GM23338 (cell line): ENCODE measurements around the gene GTF3C1. TPM values are rescaled to one million over a fixed set of nuclear protein-coding genes. Genes with fewer than 3 reads are reported as not detected.

Source experiments
- ATAC-seq: fragments of 200-7000 bp; cut with Tn5 transposase; 3 replicates; pipeline ENCODE4 v1.9.1; 2020
- DNase-seq: peaks from one replicate; pipeline ENCODE4 v3.0.0-alpha.2; 2015; ENCODE audit warnings: low spot score
- H2AFZ ChIP-seq: fragments of 200-600 bp; sonication (generic); 2 replicates; pipeline ENCODE4 v1.8.0; 2016; ENCODE audit warnings: antibody characterized with exemption, mild to moderate bottlenecking, moderate library complexity
- H3F3A ChIP-seq: fragments of 200-600 bp; sonication (generic); replicated peaks from 2 replicates; pipeline ENCODE4 v1.8.0; 2017; ENCODE audit warnings: antibody characterized with exemption, mixed run types, low read depth
- H3K27ac ChIP-seq: fragments of 200-600 bp; sonication (generic); 2 replicates; pipeline ENCODE4 v1.6.1; 2016; ENCODE audit warnings: low read depth
- H3K27me3 ChIP-seq: fragments of 200-600 bp; sonication (generic); 2 replicates; pipeline ENCODE4 v1.8.0; 2016; ENCODE audit warnings: mild to moderate bottlenecking, mixed run types, moderate library complexity; ENCODE audit not compliant: insufficient read depth
- H3K36me3 ChIP-seq: fragments of 200-600 bp; sonication (generic); 2 replicates; pipeline ENCODE4 v1.8.0; 2016; ENCODE audit warnings: mild to moderate bottlenecking; ENCODE audit not compliant: insufficient read depth
- H3K4me1 ChIP-seq: fragments of 200-600 bp; sonication (generic); 2 replicates; pipeline ENCODE4 v1.8.0; 2016; ENCODE audit warnings: mild to moderate bottlenecking, moderate library complexity; ENCODE audit not compliant: insufficient read depth
- H3K4me2 ChIP-seq: fragments of 200-600 bp; sonication (generic); 2 replicates; pipeline ENCODE4 v1.7.1; 2017; ENCODE audit warnings: mixed run types
- H3K4me3 ChIP-seq: fragments of 200-600 bp; sonication (generic); 2 replicates; pipeline ENCODE4 v1.6.1; 2016; ENCODE audit warnings: mixed run types
- H3K79me2 ChIP-seq: fragments of 200-600 bp; sonication (generic); replicated peaks from 2 replicates; pipeline ENCODE4 v1.8.0; 2017; ENCODE audit warnings: mild to moderate bottlenecking; ENCODE audit not compliant: insufficient read depth
- H3K9me2 ChIP-seq: fragments of 200-600 bp; sonication (generic); 2 replicates; pipeline ENCODE4 v1.8.0; 2017; ENCODE audit not compliant: insufficient read depth
- H4K20me1 ChIP-seq: fragments of 200-600 bp; sonication (generic); replicated peaks from 2 replicates; pipeline ENCODE4 v1.8.0; 2017; ENCODE audit warnings: mild to moderate bottlenecking; ENCODE audit not compliant: insufficient read depth
- H3K27ac Mint-ChIP-seq: 2 replicates; pipeline ENCODE4 v1.8.0; 2020; ENCODE audit warnings: inconsistent platforms, mild to moderate bottlenecking, moderate library complexity, mixed read lengths
- H3K27me3 Mint-ChIP-seq: 3 replicates; pipeline ENCODE4 v1.8.0; 2022; ENCODE audit warnings: low read depth, mild to moderate bottlenecking, moderate library complexity, mixed read lengths, inconsistent platforms; ENCODE audit not compliant: insufficient read depth, poor library complexity
- H3K36me3 Mint-ChIP-seq: 3 replicates; pipeline ENCODE4 v1.8.0; 2021; ENCODE audit warnings: low read depth, mild to moderate bottlenecking, inconsistent platforms, moderate library complexity, mixed read lengths
- H3K4me1 Mint-ChIP-seq: 3 replicates; pipeline ENCODE4 v1.8.0; 2020; ENCODE audit warnings: mild to moderate bottlenecking, inconsistent platforms, mixed read lengths
- H3K4me3 Mint-ChIP-seq: 3 replicates; pipeline ENCODE4 v1.8.0; 2021; ENCODE audit warnings: moderate library complexity, mild to moderate bottlenecking, inconsistent platforms, mixed read lengths
- H3K9me3 Mint-ChIP-seq: 3 replicates; pipeline ENCODE4 v1.8.0; 2020; ENCODE audit warnings: moderate library complexity, mild to moderate bottlenecking, inconsistent platforms, mixed read lengths
- CREB1 ChIP-seq: fragments of 250-450 bp; sonication (Bioruptor Pico); IDR thresholded peaks from 2 replicates; pipeline ENCODE4 v1.5.0; 2020; ENCODE audit warnings: low read depth, mild to moderate bottlenecking, moderate library complexity
- CTCF ChIP-seq, 2 experiments: fragments of 200-600 bp in 1 of 2; sonication (generic) in 1 of 2; conservative IDR thresholded peaks; 2 replicates each; pipeline versions ENCODE4 v1.5.1 to v1.6.1; 2016 to 2017; ENCODE audit warnings: antibody characterized with exemption in 2 of 2, low read depth in 2 of 2, mild to moderate bottlenecking in 2 of 2, moderate library complexity in 1 of 2
- ETS1 ChIP-seq: IDR thresholded peaks from 2 replicates; pipeline ENCODE4 v1.6.1; 2016; ENCODE audit warnings: antibody characterized with exemption
- EZH2 ChIP-seq: fragments of 200-600 bp; sonication (generic); IDR thresholded peaks from one replicate; pipeline ENCODE4 v1.8.0; 2017; ENCODE audit warnings: antibody characterized with exemption, mild to moderate bottlenecking, low read depth; ENCODE audit not compliant: unreplicated experiment
- EZH2phosphoT487 ChIP-seq: fragments of 200-600 bp; sonication (generic); IDR thresholded peaks from one replicate; pipeline ENCODE4 v1.8.1; 2018; ENCODE audit warnings: antibody characterized with exemption; ENCODE audit not compliant: unreplicated experiment
- JUNB ChIP-seq: IDR thresholded peaks from one replicate; pipeline ENCODE4 v1.6.1; 2016; ENCODE audit warnings: antibody characterized with exemption; ENCODE audit not compliant: unreplicated experiment
- NANOG ChIP-seq: IDR thresholded peaks from 2 replicates; pipeline ENCODE4 v1.6.1; 2016; ENCODE audit warnings: antibody characterized with exemption, borderline replicate concordance
- POLR2AphosphoS5 ChIP-seq: IDR thresholded peaks from 2 replicates; pipeline ENCODE4 v1.6.1; 2016; ENCODE audit warnings: antibody characterized with exemption, low read depth
- REST ChIP-seq: IDR thresholded peaks from one replicate; pipeline ENCODE4 v1.6.1; 2018; ENCODE audit warnings: antibody characterized with exemption; ENCODE audit not compliant: unreplicated experiment
- STAT1 ChIP-seq: IDR thresholded peaks from one replicate; pipeline ENCODE4 v1.6.1; 2016; ENCODE audit warnings: antibody characterized with exemption; ENCODE audit not compliant: unreplicated experiment
- ZNF114 ChIP-seq: fragments of 250-450 bp; sonication (Bioruptor Pico); IDR thresholded peaks from 2 replicates; pipeline ENCODE4 v1.5.0; 2020; ENCODE audit warnings: mild to moderate bottlenecking, moderate library complexity
- ZNF331 ChIP-seq: fragments of 250-450 bp; sonication (Bioruptor Pico); IDR thresholded peaks from 2 replicates; pipeline ENCODE4 v1.5.0; 2020; ENCODE audit warnings: low read depth, mild to moderate bottlenecking, moderate library complexity
- polyA plus RNA-seq: library from polyadenylated mRNA; unstranded; fragments of >200 nt; fragmentation: Nextera tagmentation; extraction: Ambion mirVana; gene quantifications from 2 replicates; pipeline ENCODE4 v1.2.1, GENCODE V29; 2016
- total RNA-seq: library from RNA; depleted of rRNA; stranded (reverse); fragments of >200 nt; shearing (Covaris generic); gene quantifications from 2 replicates; pipeline ENCODE4 v1.2.3, GENCODE V29; 2014

GTF3C1 gene
- total and polyA plus RNA-seq, 2 experiments from 2014 or later, result 78.5 to 138 TPM

GRCh38 chr16:27598220-27598619 is 48.5 kb upstream of the GTF3C1 start (continued):
- no peak for TF ChIP-seq REST
- TF ChIP-seq STAT1, result no peak
- TF ChIP-seq ZNF331 (CRISPR knock-in tag), result no peak
- no peak for TF ChIP-seq JUNB
- TF ChIP-seq CREB1, result no peak
- no peak for TF ChIP-seq ZNF114 (CRISPR knock-in tag)
- TF ChIP-seq EZH2phosphoT487, result no peak

- Mint-ChIP-seq H3K4me3 (no peak overlapping the region), H3K36me3 (no peaks in the 10 kb centered on the region; the same call in 2 of the 3 replicates), H3K4me1 (peaks cover 28% of the 10 kb centered on the region), H3K27ac (no peak overlapping the region), H3K27me3 (peaks cover 11% of the 10 kb centered on the region), H3K9me3 (no peaks in the 10 kb centered on the region)
- H3K27ac ChIP-seq, result no peak overlapping the region
- H3K27me3 ChIP-seq, result no peaks in the 10 kb centered on the region
- no peak overlapping the region for H2AFZ ChIP-seq
- peaks cover 16% of the 10 kb centered on the region for H3K4me1 ChIP-seq
- H3K4me2 ChIP-seq, result no peak overlapping the region
- no peaks in the 10 kb centered on the region for H3F3A ChIP-seq
- 0 out of 2 replicates have a peak, but pooled peaks cover 4% of the 10 kb centered on the region for H4K20me1 ChIP-seq
- no peak overlapping the region for H3K4me3 ChIP-seq
- DNase-seq, result no peak
- H3K36me3 ChIP-seq, result no peaks in the 10 kb centered on the region
- H3K79me2 ChIP-seq, result no peaks in the 10 kb centered on the region
- H3K9me2 ChIP-seq, result no peaks in the 10 kb centered on the region
- no peak for ATAC-seq
- TF ChIP-seq REST (no peak), EZH2 (no peak), CTCF (conservative IDR thresholded peaks at IDR 0.05; ENCODE audit: low read depth in 2 of 2) (no peak), CREB1 (no peak), EZH2phosphoT487 (no peak), NANOG (no peak), ZNF331 (CRISPR knock-in tag) (no peak), ETS1 (no peak), POLR2AphosphoS5 (no peak)
Measured at GRCh38 chr16:27597361-27597760, 47.6 kb upstream of the GTF3C1 start.
